Mesenchymal stem cell (in vitro differentiated cells and primary cell): Measurements from ENCODE around the gene RPS6KA6.

Experiments used
- DNase-seq: peaks from one replicate; pipeline ENCODE4 v3.0.0-alpha.2; 2013
- H2AFZ ChIP-seq: one replicate; pipeline ENCODE4 v1.6.1; 2013; ENCODE audit warnings: low read depth, mild to moderate bottlenecking, control low read depth, inconsistent platforms, low read length, moderate library complexity
- H2AK5ac ChIP-seq: 2 replicates; pipeline ENCODE4 v1.6.1; 2013; ENCODE audit warnings: low read length, moderate library complexity, mild to moderate bottlenecking, inconsistent platforms; ENCODE audit not compliant: severe bottlenecking
- H2BK120ac ChIP-seq: one replicate; pipeline ENCODE4 v1.6.1; 2013; ENCODE audit warnings: low read depth, mild to moderate bottlenecking, inconsistent platforms, low read length, moderate library complexity
- H2BK12ac ChIP-seq, 2 experiments: one replicate each; pipeline ENCODE4 v1.6.1; 2013; ENCODE audit warnings: inconsistent platforms in 2 of 2, low read length in 2 of 2, mild to moderate bottlenecking in 2 of 2, moderate library complexity in 2 of 2, control low read depth in 1 of 2
- H2BK15ac ChIP-seq: one replicate; pipeline ENCODE4 v1.6.1; 2013; ENCODE audit warnings: mild to moderate bottlenecking, low read depth, inconsistent platforms; ENCODE audit not compliant: poor library complexity, severe bottlenecking
- H2BK5ac ChIP-seq: 2 replicates; pipeline ENCODE4 v1.6.1; 2013; ENCODE audit warnings: low read depth, mild to moderate bottlenecking, low read length, control low read depth, inconsistent platforms; ENCODE audit not compliant: poor library complexity, severe bottlenecking
- H3K14ac ChIP-seq, 2 experiments: one replicate each; pipeline ENCODE4 v1.6.1; 2013; ENCODE audit warnings: inconsistent platforms in 2 of 2, low read length in 2 of 2, control low read depth in 1 of 2, mild to moderate bottlenecking in 1 of 2, moderate library complexity in 1 of 2
- H3K18ac ChIP-seq, 2 experiments: one replicate each; pipeline ENCODE4 v1.6.1; 2013; ENCODE audit warnings: inconsistent platforms in 2 of 2, low read length in 2 of 2, control low read depth in 1 of 2, low read depth in 1 of 2, mild to moderate bottlenecking in 1 of 2
- H3K23ac ChIP-seq, 2 experiments: one replicate each; pipeline ENCODE4 v1.6.1; 2013; ENCODE audit warnings: inconsistent platforms in 2 of 2, low read length in 2 of 2, mild to moderate bottlenecking in 2 of 2, moderate library complexity in 2 of 2, control low read depth in 1 of 2
- H3K27ac ChIP-seq: 2 replicates; pipeline ENCODE4 v1.5.1; 2013; ENCODE audit warnings: mild to moderate bottlenecking, moderate library complexity, low read length, control low read depth, inconsistent platforms; ENCODE audit not compliant: poor library complexity, severe bottlenecking
- H3K27me3 ChIP-seq, 2 experiments: 2 replicates each; pipeline versions ENCODE4 v1.6.1 to v1.7.0; 2013; ENCODE audit warnings: low read length in 2 of 2, mild to moderate bottlenecking in 2 of 2, moderate library complexity in 2 of 2, control low read depth in 1 of 2, inconsistent platforms in 1 of 2; ENCODE audit not compliant: control insufficient read depth in 1 of 2, insufficient read depth in 1 of 2
- H3K36me3 ChIP-seq, 2 experiments: 2 replicates each; pipeline versions ENCODE4 v1.6.1 to v1.7.0; 2013; ENCODE audit warnings: low read length in 2 of 2, control low read depth in 1 of 2, inconsistent platforms in 1 of 2, low read depth in 1 of 2, mild to moderate bottlenecking in 1 of 2; ENCODE audit not compliant: insufficient read depth in 2 of 2, control insufficient read depth in 1 of 2
- H3K4ac ChIP-seq, 2 experiments: one replicate each; pipeline ENCODE4 v1.6.1; 2013; ENCODE audit warnings: inconsistent platforms in 2 of 2, low read length in 2 of 2, mild to moderate bottlenecking in 2 of 2, moderate library complexity in 2 of 2, control low read depth in 1 of 2, low read depth in 1 of 2
- H3K4me1 ChIP-seq: 2 replicates; pipeline ENCODE4 v1.6.1; 2013; ENCODE audit warnings: low read depth, low read length, control low read depth; ENCODE audit not compliant: control insufficient read depth, insufficient read depth
- H3K4me2 ChIP-seq: 2 replicates; pipeline ENCODE4 v1.6.1; 2013; ENCODE audit warnings: low read length, mild to moderate bottlenecking, inconsistent platforms; ENCODE audit not compliant: poor library complexity, severe bottlenecking
- H3K4me3 ChIP-seq, 2 experiments: 2 replicates each; pipeline versions ENCODE4 v1.5.1 to v1.7.0; 2013; ENCODE audit warnings: low read length in 2 of 2, mild to moderate bottlenecking in 2 of 2, control low read depth in 1 of 2, low read depth in 1 of 2; ENCODE audit not compliant: insufficient read depth in 1 of 2
- H3K79me1 ChIP-seq: replicated peaks from 2 replicates; pipeline ENCODE4 v1.6.1; 2013; ENCODE audit warnings: mild to moderate bottlenecking, control low read depth, low read length, inconsistent platforms; ENCODE audit not compliant: poor library complexity, severe bottlenecking
- H3K9ac ChIP-seq: 2 replicates; pipeline ENCODE4 v1.7.0; 2013; ENCODE audit warnings: mild to moderate bottlenecking, low read length, moderate library complexity
- H3K9me3 ChIP-seq: 2 replicates; pipeline ENCODE4 v1.7.0; 2013; ENCODE audit warnings: mild to moderate bottlenecking, low read length; ENCODE audit not compliant: control insufficient read depth
- H4K8ac ChIP-seq: one replicate; pipeline ENCODE4 v1.6.1; 2013; ENCODE audit warnings: inconsistent platforms, mild to moderate bottlenecking, low read length, moderate library complexity
- H4K91ac ChIP-seq: one replicate; pipeline ENCODE4 v1.6.1; 2013; ENCODE audit warnings: mild to moderate bottlenecking, low read length, inconsistent platforms
- WGBS: methylation state at CpG from one replicate; pipeline ENCODE4 v1.1.7; 2013; ENCODE audit warnings: mixed read lengths; 5-methylcytosine and 5-hydroxymethylcytosine counted together

Gene RPS6KA6

GRCh38 chrX:84219551-84219950 is 31.6 kb upstream of the RPS6KA6 start:
- H3K23ac ChIP-seq: no peak overlapping the region
- H2BK12ac ChIP-seq: no peak overlapping the region
- no peak overlapping the region for H3K4me3 ChIP-seq
- H4K8ac ChIP-seq: no peak overlapping the region
- H3K36me3 ChIP-seq: no peaks in the 10 kb centered on the region
- H4K91ac ChIP-seq: no peak overlapping the region
- H3K9me3 ChIP-seq: no peaks in the 10 kb centered on the region
- no peak overlapping the region for H3K27ac ChIP-seq
- no peak for DNase-seq
- WGBS: 43% methylated on average over 1 of the region's 1 CpG
- H2BK5ac ChIP-seq: no peak overlapping the region
- H3K79me1 ChIP-seq: no peaks in the 10 kb centered on the region
- no peak overlapping the region for H2AFZ ChIP-seq
- no peak overlapping the region for H3K9ac ChIP-seq
- no peak overlapping the region for H2BK120ac ChIP-seq
- H3K14ac ChIP-seq: no peak overlapping the region
- no peak overlapping the region for H3K4ac ChIP-seq
- H2AK5ac ChIP-seq: no peak overlapping the region
- H3K4me2 ChIP-seq: no peak overlapping the region
- H3K18ac ChIP-seq: no peak overlapping the region
- no peaks in the 10 kb centered on the region for H3K4me1 ChIP-seq
- H3K27me3 ChIP-seq: no peaks in the 10 kb centered on the region
- no peak overlapping the region for H2BK15ac ChIP-seq

DNA sequence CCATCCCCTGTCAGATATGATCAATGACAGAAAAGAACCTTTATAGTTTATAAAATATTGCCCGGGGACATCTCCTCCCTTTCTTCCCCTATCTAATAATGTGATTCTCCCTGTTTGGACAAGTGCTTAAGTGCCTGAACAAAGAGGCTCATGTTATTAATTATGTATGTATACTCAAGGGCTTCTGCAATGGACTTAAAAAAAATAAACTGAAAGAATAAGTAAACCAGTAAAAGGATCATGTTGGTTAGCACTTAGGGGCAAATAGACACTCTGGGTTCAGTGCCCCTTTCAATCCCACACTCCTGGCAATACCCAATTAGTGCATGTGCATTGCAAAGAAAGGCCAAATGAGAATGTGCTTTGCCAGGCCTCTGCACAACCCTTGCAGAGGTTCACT is 30.7 kb upstream of the RPS6KA6 start:
- WGBS: no CpG with 5 or more reads among the region's 1 CpG
- no peak overlapping the region for H3K18ac ChIP-seq
- H3K36me3 ChIP-seq: no peaks in the 10 kb centered on the region

DNA sequence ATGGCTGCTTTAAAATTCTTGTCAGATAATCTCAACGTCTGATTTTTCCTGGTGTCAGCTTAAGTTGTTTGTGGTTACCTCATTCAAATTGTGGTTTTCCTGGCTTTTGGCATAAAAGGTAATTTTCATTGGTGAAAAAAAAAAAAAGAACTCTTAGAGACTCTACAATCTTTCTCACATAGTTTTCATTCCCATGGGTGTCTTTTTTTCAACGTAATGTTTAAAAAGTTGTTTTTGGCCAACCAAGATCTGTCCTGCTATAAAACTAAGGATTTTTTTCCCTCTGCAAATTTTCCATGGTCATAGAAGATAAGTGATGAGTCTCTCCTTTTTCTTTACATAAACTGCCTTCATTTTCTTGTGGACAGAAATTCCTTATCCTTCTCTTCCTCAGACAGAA is 28.9 kb upstream of the RPS6KA6 start:
- Histone ChIP-seq H3K18ac (no peak overlapping the region), H3K4me1 (no peaks in the 10 kb centered on the region), H2AFZ (no peak overlapping the region), H3K9me3 (peaks cover 4% of the 10 kb centered on the region), H2AK5ac (no peak overlapping the region), H3K4me3 (no peak overlapping the region), H3K4me2 (no peak overlapping the region), H2BK12ac (no peak overlapping the region), H3K27ac (no peak overlapping the region), H4K8ac (no peak overlapping the region), H3K79me1 (no peaks in the 10 kb centered on the region), H3K23ac (no peak overlapping the region), H3K36me3 (no peaks in the 10 kb centered on the region), H3K9ac (no peak overlapping the region), H2BK5ac (no peak overlapping the region), H3K4ac (no peak overlapping the region), H2BK15ac (no peak overlapping the region), H4K91ac (no peak overlapping the region), H2BK120ac (no peak overlapping the region), H3K14ac (no peak overlapping the region), H3K27me3 (no peaks in the 10 kb centered on the region)
- no CpG with 5 or more reads among the region's 2 CpGs for WGBS
- DNase-seq: no peak

More for the DNA sequence above, 30.7 kb upstream of the RPS6KA6 start:
- Histone ChIP-seq H4K8ac (no peak overlapping the region), H3K27me3 (no peaks in the 10 kb centered on the region), H2BK5ac (no peak overlapping the region), H4K91ac (no peak overlapping the region), H2AFZ (no peak overlapping the region), H2BK12ac (no peak overlapping the region), H3K79me1 (no peaks in the 10 kb centered on the region), H3K27ac (no peak overlapping the region), H2AK5ac (no peak overlapping the region), H3K14ac (no peak overlapping the region), H3K9me3 (peaks cover 4% of the 10 kb centered on the region), H3K4me1 (no peaks in the 10 kb centered on the region), H3K4me3 (no peak overlapping the region), H3K9ac (no peak overlapping the region), H2BK15ac (no peak overlapping the region), H3K23ac (no peak overlapping the region), H2BK120ac (no peak overlapping the region), H3K4ac (no peak overlapping the region), H3K4me2 (no peak overlapping the region)
- DNase-seq: no peak

GRCh38 chrX:84216406-84216805 is 28.4 kb upstream of the RPS6KA6 start:
- H3K9ac ChIP-seq: no peak overlapping the region
- H3K4me1 ChIP-seq: no peaks in the 10 kb centered on the region
- no peak overlapping the region for H3K4ac ChIP-seq
- H3K18ac ChIP-seq: no peak overlapping the region
- H3K36me3 ChIP-seq: no peaks in the 10 kb centered on the region
- H2BK5ac ChIP-seq: no peak overlapping the region
- H3K79me1 ChIP-seq: no peaks in the 10 kb centered on the region
- H3K4me2 ChIP-seq: no peak overlapping the region
- H3K9me3 ChIP-seq: peaks cover 4% of the 10 kb centered on the region
- no peak overlapping the region for H3K27ac ChIP-seq
- H3K23ac ChIP-seq: no peak overlapping the region
- H3K27me3 ChIP-seq: no peaks in the 10 kb centered on the region
- 88% methylated on average over 3 of the region's 5 CpGs for WGBS
- H4K8ac ChIP-seq: no peak overlapping the region
- H2BK120ac ChIP-seq: no peak overlapping the region
- H4K91ac ChIP-seq: no peak overlapping the region
- H2BK12ac ChIP-seq: no peak overlapping the region
- no peak overlapping the region for H2AK5ac ChIP-seq
- no peak overlapping the region for H2BK15ac ChIP-seq
- H3K14ac ChIP-seq: no peak overlapping the region
- no peak overlapping the region for H3K4me3 ChIP-seq
- DNase-seq: no peak
- H2AFZ ChIP-seq: no peak overlapping the region
